HepG2 (cell line): ENCODE results near the gene BAHCC1. TPM values are rescaled to one million over a fixed set of nuclear protein-coding genes. Genes with fewer than 3 reads are reported as not detected.

Source experiments
- ATF1 ChIP-seq: IDR thresholded peaks from 2 replicates; pipeline ENCODE4 v1.6.1; 2016; ENCODE audit warnings: mild to moderate bottlenecking, control low read depth
- CENPT ChIP-seq: sonication (generic); formaldehyde crosslinking; IDR thresholded peaks from 2 replicates; pipeline ENCODE4 v1.8.0; 2022; ENCODE audit warnings: low read depth, mild to moderate bottlenecking, moderate library complexity, missing genetic modification reagents
- DNMT1 ChIP-seq: sonication (generic); formaldehyde crosslinking; IDR thresholded peaks from 2 replicates; pipeline ENCODE4 v1.5.1; 2020; ENCODE audit warnings: mild to moderate bottlenecking, missing genetic modification reagents
- FOXA3 ChIP-seq: IDR thresholded peaks from 2 replicates; pipeline ENCODE4 v1.6.1; 2016; ENCODE audit warnings: missing genetic modification reagents, missing compliant biosample characterization
- GATAD2A ChIP-seq: IDR thresholded peaks from 2 replicates; pipeline ENCODE4 v1.6.1; 2016
- MLXIP ChIP-seq: sonication (generic); formaldehyde crosslinking; IDR thresholded peaks from 2 replicates; pipeline ENCODE4 v1.9.0; 2021; ENCODE audit warnings: missing genetic modification reagents, borderline replicate concordance
- MTA3 ChIP-seq: sonication (generic); formaldehyde crosslinking; IDR thresholded peaks from 2 replicates; pipeline ENCODE4 v1.4.0; 2020; ENCODE audit warnings: missing genetic modification reagents
- PAWR ChIP-seq: sonication (generic); formaldehyde crosslinking; IDR thresholded peaks from 2 replicates; pipeline ENCODE4 v1.4.0; 2020; ENCODE audit warnings: missing genetic modification reagents, mild to moderate bottlenecking, borderline replicate concordance
- RELA ChIP-seq: sonication (generic); formaldehyde crosslinking; IDR thresholded peaks from 2 replicates; pipeline ENCODE4 v1.4.0; 2020; ENCODE audit warnings: missing genetic modification reagents
- RFX1 ChIP-seq: fragments of 450-650 bp; IDR thresholded peaks from 2 replicates; pipeline ENCODE4 v1.6.1; 2017
- RFXAP ChIP-seq: sonication (generic); formaldehyde crosslinking; IDR thresholded peaks from 2 replicates; pipeline ENCODE4 v1.4.0; 2020; ENCODE audit warnings: missing genetic modification reagents, borderline replicate concordance
- SCMH1 ChIP-seq: sonication (generic); formaldehyde crosslinking; IDR thresholded peaks from 2 replicates; pipeline ENCODE4 v1.9.0; 2021; ENCODE audit warnings: missing genetic modification reagents, mild to moderate bottlenecking, borderline replicate concordance
- SMARCE1 ChIP-seq: fragments of 450-650 bp; IDR thresholded peaks from 2 replicates; pipeline ENCODE4 v1.6.1; 2017; ENCODE audit warnings: borderline replicate concordance
- SRSF4 ChIP-seq: fragments of 200-400 bp; formaldehyde crosslinking; IDR thresholded peaks from one replicate; pipeline ENCODE4 v1.6.1; 2018; ENCODE audit warnings: mild to moderate bottlenecking, low read depth, low read length, moderate library complexity; ENCODE audit not compliant: poor library complexity, severe bottlenecking
- TAF1 ChIP-seq: sonication (generic); formaldehyde crosslinking; IDR thresholded peaks from 2 replicates; pipeline ENCODE4 v1.4.0; 2020; ENCODE audit warnings: missing genetic modification reagents
- TAF15 ChIP-seq: fragments of 200-400 bp; formaldehyde crosslinking; IDR thresholded peaks from one replicate; pipeline ENCODE4 v1.6.1; 2018; ENCODE audit warnings: mild to moderate bottlenecking, low read depth, low read length; ENCODE audit not compliant: poor library complexity, severe bottlenecking
- ZBTB34 ChIP-seq: sonication (generic); formaldehyde crosslinking; IDR thresholded peaks from 2 replicates; pipeline ENCODE4 v1.8.0; 2022; ENCODE audit warnings: mild to moderate bottlenecking, missing genetic modification reagents
- ZIK1 ChIP-seq: sonication (generic); formaldehyde crosslinking; IDR thresholded peaks from 2 replicates; pipeline ENCODE4 v1.5.0; 2020; ENCODE audit warnings: mild to moderate bottlenecking, low read depth, missing genetic modification reagents, borderline replicate concordance
- ZNF24 ChIP-seq: fragments of 450-650 bp; IDR thresholded peaks from 2 replicates; pipeline ENCODE4 v1.6.1; 2017; ENCODE audit warnings: antibody characterized with exemption, mild to moderate bottlenecking
- ZNF501 ChIP-seq: sonication (generic); formaldehyde crosslinking; IDR thresholded peaks from 2 replicates; pipeline ENCODE4 v1.5.1; 2020; ENCODE audit warnings: mild to moderate bottlenecking, moderate library complexity, missing genetic modification reagents
- ZNF552 ChIP-seq: sonication (generic); formaldehyde crosslinking; IDR thresholded peaks from 2 replicates; pipeline ENCODE4 v1.9.0; 2022; ENCODE audit warnings: missing genetic modification reagents, mild to moderate bottlenecking, borderline replicate concordance
- ZNF577 ChIP-seq: sonication (generic); formaldehyde crosslinking; IDR thresholded peaks from 2 replicates; pipeline ENCODE4 v1.4.0; 2020; ENCODE audit warnings: mild to moderate bottlenecking, low read depth, missing genetic modification reagents, borderline replicate concordance
- ZNF616 ChIP-seq: sonication (generic); formaldehyde crosslinking; IDR thresholded peaks from 2 replicates; pipeline ENCODE4 v1.5.0; 2020; ENCODE audit warnings: low read depth, mild to moderate bottlenecking, missing genetic modification reagents
- polyA plus RNA-seq, 8 experiments: library from polyadenylated mRNA; depleted of rRNA in 3 of 8; stranded (reverse) in 7 of 8; unstranded in 1 of 8; fragments of >200 nt; fragmentation: Illumina TruSeq in 4 of 8; extraction: Trizol in 4 of 8; gene quantifications; 2 replicates each; pipeline versions ENCODE4 v1.2.1 to v1.2.3, GENCODE V29; 2011 to 2016; ENCODE audit warnings: low read depth in 4 of 8, missing spikeins in 1 of 8, mixed read lengths in 1 of 8; ENCODE audit not compliant: insufficient read depth in 1 of 8
- total RNA-seq, 5 experiments: library from RNA; depleted of rRNA; stranded (reverse); fragments of >200 nt; fragmentation: Illumina TruSeq; extraction: Trizol; gene quantifications; 2 replicates each; pipeline ENCODE4 v1.2.3, GENCODE V29; 2016; ENCODE audit warnings: low read depth in 1 of 5
- TF ChIP-seq, protein P1 (sequence below): sonication (generic); formaldehyde crosslinking; IDR thresholded peaks from 2 replicates; pipeline ENCODE4 v1.4.0; 2020; ENCODE audit warnings: missing genetic modification reagents

BAHCC1 gene
- total and polyA plus RNA-seq, 2 of the 13 experiments (the other 11 are each of a cell fraction or from before 2014, with no cell fraction given), result 1.4 to 1.7 TPM

DNA sequence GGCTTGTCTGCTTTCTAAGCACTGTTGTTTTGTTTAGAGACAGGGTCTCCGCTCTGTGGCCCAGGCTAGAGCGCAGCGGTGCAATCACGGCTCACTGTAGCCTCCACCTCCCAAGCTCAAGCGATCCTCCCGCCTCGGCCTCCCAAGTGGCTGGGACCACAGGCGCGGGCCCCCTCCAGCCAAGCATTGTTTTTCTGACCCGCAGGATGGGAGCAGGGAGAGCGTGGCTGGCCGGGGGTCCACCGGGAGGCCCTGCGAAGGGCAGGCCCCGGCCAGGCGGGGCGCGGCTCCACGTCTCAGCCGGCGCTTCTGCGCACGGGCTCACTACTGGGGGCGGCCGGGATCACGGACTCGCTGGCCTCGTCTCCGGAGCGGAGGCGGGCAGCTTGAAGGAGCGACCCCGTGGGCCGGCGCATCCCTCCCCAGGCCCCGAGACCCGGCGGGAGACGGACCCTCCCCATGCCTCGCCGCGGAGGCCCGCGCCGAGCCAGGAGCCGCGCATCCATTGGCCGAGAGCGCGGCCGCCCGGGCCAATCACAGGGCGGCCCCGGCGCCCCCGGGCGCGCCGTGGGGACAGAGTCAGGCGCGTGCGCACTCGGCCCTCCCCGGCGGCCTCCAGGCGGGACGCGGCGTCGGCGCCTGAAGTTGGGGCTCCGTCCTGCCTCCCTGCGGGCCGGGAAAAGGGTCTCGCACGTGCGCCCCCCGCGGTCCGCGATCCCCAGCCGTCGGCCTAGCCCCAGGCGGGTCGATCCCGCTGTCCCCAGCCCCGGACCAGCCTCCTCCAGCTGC is 92.4 kb downstream of the BAHCC1 start (continued):
- TF ChIP-seq MLXIP (CRISPR knock-in tag) (0 out of 2 replicates have a peak, but pooled peaks have one; percentile 53), ZNF501 (CRISPR knock-in tag) (0 out of 2 replicates have a peak, but pooled peaks have one; percentile 9), DNMT1 (no peak), GATAD2A (no peak), SRSF4 (no peak), ZIK1 (CRISPR knock-in tag) (peak; percentile 49; the same call in 1 of the 2 replicates), SCMH1 (CRISPR knock-in tag) (no peak), SMARCE1 (no peak), ZNF577 (CRISPR knock-in tag) (no peak), FOXA3 (CRISPR knock-in tag) (no peak), RFX1 (no peak), ZNF24 (no peak), TAF15 (no peak), ZNF616 (CRISPR knock-in tag) (peak; percentile 86), ZBTB34 (0 out of 2 replicates have a peak, but pooled peaks have one; percentile 27), PAWR (0 out of 2 replicates have a peak, but pooled peaks have one; percentile 52), RELA (no peak), MTA3 (CRISPR knock-in tag) (no peak), ATF1 (CRISPR knock-in tag) (no peak), ZNF552 (CRISPR knock-in tag) (peak; percentile 68; the same call in 1 of the 2 replicates), RFXAP (CRISPR knock-in tag) (peak; percentile 77; the same call in 1 of the 2 replicates), TAF1 (CRISPR knock-in tag) (peak; percentile 64), CENPT (peak; percentile 64; the same call in 1 of the 2 replicates)
- TF ChIP-seq, protein P1, sequence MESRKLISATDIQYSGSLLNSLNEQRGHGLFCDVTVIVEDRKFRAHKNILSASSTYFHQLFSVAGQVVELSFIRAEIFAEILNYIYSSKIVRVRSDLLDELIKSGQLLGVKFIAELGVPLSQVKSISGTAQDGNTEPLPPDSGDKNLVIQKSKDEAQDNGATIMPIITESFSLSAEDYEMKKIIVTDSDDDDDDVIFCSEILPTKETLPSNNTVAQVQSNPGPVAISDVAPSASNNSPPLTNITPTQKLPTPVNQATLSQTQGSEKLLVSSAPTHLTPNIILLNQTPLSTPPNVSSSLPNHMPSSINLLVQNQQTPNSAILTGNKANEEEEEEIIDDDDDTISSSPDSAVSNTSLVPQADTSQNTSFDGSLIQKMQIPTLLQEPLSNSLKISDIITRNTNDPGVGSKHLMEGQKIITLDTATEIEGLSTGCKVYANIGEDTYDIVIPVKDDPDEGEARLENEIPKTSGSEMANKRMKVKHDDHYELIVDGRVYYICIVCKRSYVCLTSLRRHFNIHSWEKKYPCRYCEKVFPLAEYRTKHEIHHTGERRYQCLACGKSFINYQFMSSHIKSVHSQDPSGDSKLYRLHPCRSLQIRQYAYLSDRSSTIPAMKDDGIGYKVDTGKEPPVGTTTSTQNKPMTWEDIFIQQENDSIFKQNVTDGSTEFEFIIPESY (CRISPR knock-in tag), result peak; percentile 46
